Ishikawa (cell line): ENCODE data around the gene PRPF40A.

Experiments used
- CEBPB ChIP-seq: IDR thresholded peaks from 2 replicates; pipeline ENCODE4 v1.6.1; 2012
- CREB1 ChIP-seq: IDR thresholded peaks from 2 replicates; pipeline ENCODE4 v1.6.1; 2012; ENCODE audit warnings: low read depth
- EGR1 ChIP-seq: IDR thresholded peaks from 2 replicates; pipeline ENCODE4 v1.6.1; 2012
- EP300 ChIP-seq: IDR thresholded peaks from 2 replicates; pipeline ENCODE4 v1.6.1; 2012; ENCODE audit warnings: borderline replicate concordance
- FOXM1 ChIP-seq: IDR thresholded peaks from 2 replicates; pipeline ENCODE4 v1.6.1; 2012; ENCODE audit warnings: low read depth, borderline replicate concordance
- NFIC ChIP-seq: IDR thresholded peaks from 2 replicates; pipeline ENCODE4 v1.6.1; 2012
- RAD21 ChIP-seq: IDR thresholded peaks from 2 replicates; pipeline ENCODE4 v1.6.1; 2012; ENCODE audit warnings: low read depth
- TAF1 ChIP-seq: IDR thresholded peaks from 2 replicates; pipeline ENCODE4 v1.6.1; 2012; ENCODE audit warnings: low read depth, mild to moderate bottlenecking
- TCF12 ChIP-seq: IDR thresholded peaks from 2 replicates; pipeline ENCODE4 v1.6.1; 2012; ENCODE audit warnings: low read depth
- TEAD4 ChIP-seq: IDR thresholded peaks from 2 replicates; pipeline ENCODE4 v1.6.1; 2012
- YY1 ChIP-seq: IDR thresholded peaks from 2 replicates; pipeline ENCODE4 v1.6.1; 2012; ENCODE audit warnings: low read depth
- ZBTB7A ChIP-seq: IDR thresholded peaks from 2 replicates; pipeline ENCODE4 v1.6.1; 2012; ENCODE audit warnings: low read depth
- TF ChIP-seq, protein P1 (sequence below): IDR thresholded peaks from 2 replicates; pipeline ENCODE4 v1.6.1; 2012
- TF ChIP-seq, protein P2 (sequence below): IDR thresholded peaks from 2 replicates; pipeline ENCODE4 v1.6.1; 2012; ENCODE audit warnings: low read depth, mild to moderate bottlenecking
- TF ChIP-seq, protein P3 (sequence below): IDR thresholded peaks from 2 replicates; pipeline ENCODE4 v1.6.1; 2012

The PRPF40A gene

DNA sequence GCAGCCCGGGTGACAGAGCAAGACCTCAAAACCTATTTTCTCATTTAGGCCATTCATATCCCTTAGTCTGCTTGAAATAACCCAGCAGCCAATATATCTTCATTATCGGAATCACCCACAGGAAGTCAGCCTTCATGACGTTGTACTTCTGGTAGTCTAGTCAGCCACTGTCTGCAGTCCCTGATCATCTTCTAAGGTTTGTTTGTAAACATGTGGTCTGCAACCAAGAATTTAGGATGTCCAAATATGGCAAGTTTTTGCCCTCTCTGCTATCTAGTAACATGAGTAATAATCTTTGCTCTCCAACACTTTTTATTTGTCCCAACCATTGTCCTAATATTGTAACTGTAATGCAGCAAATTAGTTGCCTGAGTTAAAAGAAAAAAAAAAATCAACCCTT, 92.5 kb downstream of the PRPF40A start:
- TF ChIP-seq TCF12 (no peak), RAD21 (no peak), EGR1 (no peak), EP300 (no peak), CEBPB (no peak), CREB1 (no peak), TEAD4 (no peak), NFIC (no peak), FOXM1 (no peak), ZBTB7A (no peak), YY1 (no peak), TAF1 (no peak)
- TF ChIP-seq, protein P1, sequence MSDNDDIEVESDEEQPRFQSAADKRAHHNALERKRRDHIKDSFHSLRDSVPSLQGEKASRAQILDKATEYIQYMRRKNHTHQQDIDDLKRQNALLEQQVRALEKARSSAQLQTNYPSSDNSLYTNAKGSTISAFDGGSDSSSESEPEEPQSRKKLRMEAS: no peak
- TF ChIP-seq, protein P2, sequence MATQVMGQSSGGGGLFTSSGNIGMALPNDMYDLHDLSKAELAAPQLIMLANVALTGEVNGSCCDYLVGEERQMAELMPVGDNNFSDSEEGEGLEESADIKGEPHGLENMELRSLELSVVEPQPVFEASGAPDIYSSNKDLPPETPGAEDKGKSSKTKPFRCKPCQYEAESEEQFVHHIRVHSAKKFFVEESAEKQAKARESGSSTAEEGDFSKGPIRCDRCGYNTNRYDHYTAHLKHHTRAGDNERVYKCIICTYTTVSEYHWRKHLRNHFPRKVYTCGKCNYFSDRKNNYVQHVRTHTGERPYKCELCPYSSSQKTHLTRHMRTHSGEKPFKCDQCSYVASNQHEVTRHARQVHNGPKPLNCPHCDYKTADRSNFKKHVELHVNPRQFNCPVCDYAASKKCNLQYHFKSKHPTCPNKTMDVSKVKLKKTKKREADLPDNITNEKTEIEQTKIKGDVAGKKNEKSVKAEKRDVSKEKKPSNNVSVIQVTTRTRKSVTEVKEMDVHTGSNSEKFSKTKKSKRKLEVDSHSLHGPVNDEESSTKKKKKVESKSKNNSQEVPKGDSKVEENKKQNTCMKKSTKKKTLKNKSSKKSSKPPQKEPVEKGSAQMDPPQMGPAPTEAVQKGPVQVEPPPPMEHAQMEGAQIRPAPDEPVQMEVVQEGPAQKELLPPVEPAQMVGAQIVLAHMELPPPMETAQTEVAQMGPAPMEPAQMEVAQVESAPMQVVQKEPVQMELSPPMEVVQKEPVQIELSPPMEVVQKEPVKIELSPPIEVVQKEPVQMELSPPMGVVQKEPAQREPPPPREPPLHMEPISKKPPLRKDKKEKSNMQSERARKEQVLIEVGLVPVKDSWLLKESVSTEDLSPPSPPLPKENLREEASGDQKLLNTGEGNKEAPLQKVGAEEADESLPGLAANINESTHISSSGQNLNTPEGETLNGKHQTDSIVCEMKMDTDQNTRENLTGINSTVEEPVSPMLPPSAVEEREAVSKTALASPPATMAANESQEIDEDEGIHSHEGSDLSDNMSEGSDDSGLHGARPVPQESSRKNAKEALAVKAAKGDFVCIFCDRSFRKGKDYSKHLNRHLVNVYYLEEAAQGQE: no peak
- TF ChIP-seq, protein P3, sequence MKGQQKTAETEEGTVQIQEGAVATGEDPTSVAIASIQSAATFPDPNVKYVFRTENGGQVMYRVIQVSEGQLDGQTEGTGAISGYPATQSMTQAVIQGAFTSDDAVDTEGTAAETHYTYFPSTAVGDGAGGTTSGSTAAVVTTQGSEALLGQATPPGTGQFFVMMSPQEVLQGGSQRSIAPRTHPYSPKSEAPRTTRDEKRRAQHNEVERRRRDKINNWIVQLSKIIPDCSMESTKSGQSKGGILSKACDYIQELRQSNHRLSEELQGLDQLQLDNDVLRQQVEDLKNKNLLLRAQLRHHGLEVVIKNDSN: no peak

DNA sequence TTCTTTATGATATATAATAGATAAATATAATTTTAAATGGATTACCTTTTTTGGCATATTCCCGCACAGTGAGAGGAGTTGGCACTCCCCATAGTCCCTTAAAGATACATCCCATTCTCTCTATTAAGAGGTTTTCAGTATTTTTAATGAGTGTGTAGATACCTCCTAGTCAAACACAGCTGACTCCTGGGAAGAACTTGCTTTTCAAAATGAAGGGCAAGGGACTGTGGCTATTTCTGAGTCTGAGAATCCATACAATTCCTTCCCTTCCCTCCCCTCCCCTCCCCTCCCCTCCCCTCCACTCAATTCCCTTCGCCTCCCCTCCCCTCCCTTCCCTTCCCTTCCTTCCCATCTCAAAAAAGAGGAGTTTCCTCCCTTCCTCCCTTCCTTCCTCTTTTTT, 93.5 kb downstream of the PRPF40A start:
- TF ChIP-seq ZBTB7A: no peak
- TF ChIP-seq TCF12: no peak
- no peak for TF ChIP-seq CEBPB
- TF ChIP-seq EGR1: no peak
- TF ChIP-seq TAF1: no peak
- TF ChIP-seq, protein P1: no peak
- no peak for TF ChIP-seq NFIC
- no peak for TF ChIP-seq CREB1
- TF ChIP-seq YY1: no peak
- TF ChIP-seq FOXM1: no peak
- TF ChIP-seq RAD21: no peak

DNA sequence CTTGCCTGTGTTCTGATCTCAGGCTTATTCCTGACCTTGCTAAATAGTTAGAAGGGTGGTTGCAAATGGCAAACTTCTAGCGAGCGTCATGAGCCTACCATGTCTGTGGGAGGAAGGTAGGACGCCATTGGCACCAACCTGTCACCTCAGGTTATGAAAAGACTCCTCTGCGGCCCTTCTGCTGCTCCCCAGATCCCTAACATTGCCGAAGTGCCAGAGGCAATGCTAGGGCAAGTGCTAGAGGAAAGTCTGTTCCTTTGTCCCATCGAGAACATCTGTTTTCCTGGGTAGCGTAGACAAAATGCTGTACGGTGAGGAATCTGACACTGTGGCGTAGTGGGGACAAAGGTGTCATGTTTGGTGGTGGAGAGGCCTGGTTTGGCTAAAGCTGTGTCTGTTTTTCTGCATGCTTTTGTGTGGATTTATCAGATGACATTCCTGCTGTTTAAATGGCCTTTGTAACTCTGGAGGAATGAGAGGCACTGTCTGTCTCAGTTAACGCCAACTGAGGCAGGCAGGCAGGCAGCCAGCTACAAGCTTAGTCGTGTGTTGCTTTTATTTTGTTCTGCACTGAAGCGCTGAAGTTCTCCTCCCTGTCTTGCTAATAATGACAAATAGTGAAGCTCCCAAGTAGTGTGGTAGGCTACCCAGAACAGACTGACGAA, 94.1 kb downstream of the PRPF40A start:
- no peak for TF ChIP-seq TEAD4
- no peak for TF ChIP-seq TAF1
- no peak for TF ChIP-seq EGR1
- TF ChIP-seq EP300: no peak
- TF ChIP-seq, protein P2: no peak

DNA sequence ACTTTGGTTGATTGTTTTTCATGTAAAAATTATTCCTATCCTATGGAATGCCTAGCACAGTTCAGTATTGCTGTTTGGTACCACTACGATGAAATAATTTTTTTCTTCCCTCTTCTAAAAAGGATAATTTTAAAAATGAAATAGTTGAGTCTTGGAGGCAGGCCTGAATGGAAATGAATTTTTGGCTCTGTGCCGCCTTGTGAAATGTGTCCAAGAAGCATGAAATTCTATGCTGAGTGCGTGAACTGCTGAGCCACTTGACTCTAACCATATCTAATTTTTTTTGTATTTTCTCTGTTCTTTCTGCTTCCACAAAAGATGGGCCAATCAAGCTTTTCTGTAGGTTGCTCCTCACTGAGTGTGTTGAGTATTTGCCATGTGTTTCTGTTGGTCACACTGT, 95.0 kb downstream of the PRPF40A start:
- TF ChIP-seq EP300 (no peak), RAD21 (no peak), CEBPB (no peak), YY1 (no peak), EGR1 (no peak), TAF1 (no peak), NFIC (no peak), ZBTB7A (no peak), FOXM1 (no peak), TCF12 (no peak), TEAD4 (no peak)
- TF ChIP-seq, protein P3: no peak
- TF ChIP-seq, protein P2: no peak
- TF ChIP-seq, protein P1: no peak

DNA sequence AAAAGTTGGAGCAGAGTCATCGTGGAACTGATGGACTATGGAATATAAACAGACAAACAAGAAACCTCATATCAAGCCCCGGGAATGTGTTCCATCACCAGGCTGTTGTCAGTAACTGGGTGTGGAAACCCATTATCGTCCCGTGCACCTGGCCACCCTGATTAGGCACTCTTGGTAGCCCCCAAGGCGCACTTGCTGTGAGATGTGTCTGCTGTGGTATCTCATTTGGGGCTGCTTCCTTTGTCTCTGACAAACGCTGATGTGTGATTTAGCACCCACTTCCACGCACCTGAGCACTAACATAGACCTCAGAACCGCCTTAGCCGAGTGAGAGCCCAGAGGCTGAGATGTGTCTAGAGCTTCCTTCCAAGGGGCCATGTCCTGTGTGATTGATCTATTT, 96.3 kb downstream of the PRPF40A start:
- TF ChIP-seq FOXM1 (no peak), NFIC (no peak), TCF12 (no peak), TAF1 (no peak), RAD21 (no peak), TEAD4 (no peak), CREB1 (no peak), EGR1 (no peak), CEBPB (no peak), EP300 (no peak), YY1 (no peak), ZBTB7A (no peak)
- TF ChIP-seq, protein P1: no peak
- TF ChIP-seq, protein P2: no peak
- TF ChIP-seq, protein P3: no peak
